Neural progenitor cell (in vitro differentiated cells): ENCODE measurements around the gene VAV1. TPM values are rescaled to one million over a fixed set of nuclear protein-coding genes. Genes with fewer than 3 reads are reported as not detected.

Experiments used
- DNase-seq: peaks from one replicate; pipeline ENCODE4 v3.0.0-alpha.2; 2016; ENCODE audit warnings: low spot score
- H2AFZ ChIP-seq: fragments of 200-600 bp; sonication (generic); replicated peaks from 2 replicates; pipeline ENCODE4 v1.6.1; 2016; ENCODE audit warnings: antibody characterized with exemption
- H3F3A ChIP-seq: fragments of 200-600 bp; sonication (generic); 2 replicates; pipeline ENCODE4 v1.6.1; 2016; ENCODE audit warnings: antibody characterized with exemption, low read depth
- H3K27ac ChIP-seq: fragments of 200-600 bp; sonication (generic); 2 replicates; pipeline ENCODE4 v1.5.1; 2016; ENCODE audit warnings: mild to moderate bottlenecking
- H3K27me3 ChIP-seq: fragments of 200-600 bp; sonication (generic); 2 replicates; pipeline ENCODE4 v1.6.1; 2016; ENCODE audit warnings: mild to moderate bottlenecking, moderate library complexity
- H3K36me3 ChIP-seq: fragments of 200-600 bp; sonication (generic); 2 replicates; pipeline ENCODE4 v1.5.1; 2016
- H3K4me1 ChIP-seq: fragments of 200-600 bp; sonication (generic); 2 replicates; pipeline ENCODE4 v1.6.1; 2016; ENCODE audit warnings: mixed run types
- H3K4me2 ChIP-seq: fragments of 200-600 bp; sonication (generic); 2 replicates; pipeline ENCODE4 v1.6.1; 2016
- H3K4me3 ChIP-seq: fragments of 200-600 bp; sonication (generic); 2 replicates; pipeline ENCODE4 v1.5.1; 2016
- H3K79me2 ChIP-seq: fragments of 200-600 bp; sonication (generic); 2 replicates; pipeline ENCODE4 v1.6.1; 2016; ENCODE audit warnings: low read depth
- H3K9ac ChIP-seq: fragments of 200-600 bp; sonication (generic); 2 replicates; pipeline ENCODE4 v1.6.1; 2016
- H3K9me3 ChIP-seq: fragments of 200-600 bp; sonication (generic); 2 replicates; pipeline ENCODE4 v1.5.1; 2016; ENCODE audit warnings: low read depth
- H4K20me1 ChIP-seq: fragments of 200-600 bp; sonication (generic); 2 replicates; pipeline ENCODE4 v1.6.1; 2016; ENCODE audit warnings: low read depth
- H3K27ac Mint-ChIP-seq: 3 replicates; pipeline ENCODE4 v1.8.0; 2021; ENCODE audit warnings: mixed read lengths
- H3K27me3 Mint-ChIP-seq: 2 replicates; pipeline ENCODE4 v1.8.0; 2022; ENCODE audit warnings: low read depth, mild to moderate bottlenecking, inconsistent platforms, moderate library complexity, mixed read lengths; ENCODE audit not compliant: insufficient read depth
- H3K36me3 Mint-ChIP-seq: 3 replicates; pipeline ENCODE4 v1.8.0; 2021; ENCODE audit warnings: mixed read lengths
- H3K4me1 Mint-ChIP-seq: 3 replicates; pipeline ENCODE4 v1.8.0; 2021; ENCODE audit warnings: mixed read lengths
- H3K4me3 Mint-ChIP-seq: 3 replicates; pipeline ENCODE4 v1.8.0; 2021; ENCODE audit warnings: mild to moderate bottlenecking, moderate library complexity, mixed read lengths
- H3K9me3 Mint-ChIP-seq: 3 replicates; pipeline ENCODE4 v1.8.0; 2020; ENCODE audit warnings: mixed read lengths
- CTCF ChIP-seq: fragments of 200-600 bp; sonication (generic); IDR thresholded peaks from 2 replicates; pipeline ENCODE4 v1.5.1; 2017; ENCODE audit warnings: antibody characterized with exemption, mild to moderate bottlenecking
- EZH2 ChIP-seq: fragments of 200-600 bp; sonication (generic); IDR thresholded peaks from 2 replicates; pipeline ENCODE4 v1.6.1; 2017; ENCODE audit warnings: antibody characterized with exemption, mild to moderate bottlenecking, moderate library complexity
- EZH2phosphoT487 ChIP-seq: fragments of 200-600 bp; sonication (generic); IDR thresholded peaks from 2 replicates; pipeline ENCODE4 v1.6.1; 2017; ENCODE audit warnings: antibody characterized with exemption
- total RNA-seq: library from RNA; depleted of rRNA; stranded (reverse); fragments of >200 nt; gene quantifications from 2 replicates; pipeline ENCODE4 v1.2.3, GENCODE V29; 2015; ENCODE audit warnings: low replicate concordance

Gene VAV1
- total RNA-seq, 1 donor from 2014 or later = not detected

GRCh38 chr19:6835501-6835900 is 63.0 kb downstream of the VAV1 start:
- Histone ChIP-seq H3K36me3 (no peaks in the 10 kb centered on the region), H3K4me2 (no peak overlapping the region), H3K9me3 (no peaks in the 10 kb centered on the region), H4K20me1 (no peaks in the 10 kb centered on the region), H3K27me3 (no peaks in the 10 kb centered on the region), H3F3A (no peaks in the 10 kb centered on the region), H3K4me1 (no peaks in the 10 kb centered on the region), H3K27ac (no peak overlapping the region), H3K9ac (no peak overlapping the region), H3K79me2 (no peaks in the 10 kb centered on the region), H2AFZ (no peak overlapping the region), H3K4me3 (no peak overlapping the region)
- Mint-ChIP-seq H3K4me3 (no peak overlapping the region), H3K27ac (no peak overlapping the region), H3K36me3 (no peaks in the 10 kb centered on the region), H3K27me3 (peaks cover 16% of the 10 kb centered on the region), H3K9me3 (no peaks in the 10 kb centered on the region), H3K4me1 (no peaks in the 10 kb centered on the region)
- TF ChIP-seq CTCF = no peak
- no peak for TF ChIP-seq EZH2
- TF ChIP-seq EZH2phosphoT487 = no peak
- DNase-seq = no peak

GRCh38 chr19:6837525-6837924 is 65.0 kb downstream of the VAV1 start:
- Histone ChIP-seq H3K27ac (no peak overlapping the region), H3K9me3 (no peaks in the 10 kb centered on the region), H3K36me3 (no peaks in the 10 kb centered on the region), H3F3A (no peaks in the 10 kb centered on the region), H3K9ac (no peak overlapping the region), H4K20me1 (no peaks in the 10 kb centered on the region), H2AFZ (no peak overlapping the region), H3K4me1 (no peaks in the 10 kb centered on the region), H3K79me2 (no peaks in the 10 kb centered on the region), H3K27me3 (no peaks in the 10 kb centered on the region), H3K4me2 (no peak overlapping the region), H3K4me3 (no peak overlapping the region)
- Mint-ChIP-seq H3K4me1 (no peaks in the 10 kb centered on the region), H3K4me3 (no peak overlapping the region), H3K36me3 (no peaks in the 10 kb centered on the region), H3K27ac (no peak overlapping the region), H3K27me3 (peaks cover 11% of the 10 kb centered on the region), H3K9me3 (no peaks in the 10 kb centered on the region)
- no peak for DNase-seq
- TF ChIP-seq EZH2 (no peak), CTCF (no peak), EZH2phosphoT487 (no peak)

- Histone ChIP-seq H4K20me1 (no peaks in the 10 kb centered on the region), H3F3A (no peaks in the 10 kb centered on the region), H3K4me2 (no peak overlapping the region), H3K79me2 (no peaks in the 10 kb centered on the region), H3K27ac (no peak overlapping the region), H3K4me1 (no peaks in the 10 kb centered on the region), H3K9ac (no peak overlapping the region), H3K36me3 (no peaks in the 10 kb centered on the region), H3K27me3 (no peaks in the 10 kb centered on the region), H3K9me3 (no peaks in the 10 kb centered on the region), H2AFZ (no peak overlapping the region), H3K4me3 (no peak overlapping the region)
- Mint-ChIP-seq H3K4me1 (no peaks in the 10 kb centered on the region), H3K36me3 (no peaks in the 10 kb centered on the region), H3K27me3 (peaks cover 8% of the 10 kb centered on the region), H3K9me3 (no peaks in the 10 kb centered on the region), H3K4me3 (no peak overlapping the region), H3K27ac (no peak overlapping the region)
- TF ChIP-seq CTCF (no peak), EZH2phosphoT487 (no peak), EZH2 (no peak)
- no peak for DNase-seq
These were observed 65.7 kb downstream of the VAV1 start for GRCh38 chr19:6838062-6838655.
